GM12878 (cell line): ENCODE results near the gene TMEM163. TPM values are rescaled to one million over a fixed set of nuclear protein-coding genes. Genes with fewer than 3 reads are reported as not detected.

ENCODE experiments used
- ATAC-seq: fragments of 200-7000 bp; cut with Tn5 transposase; 3 replicates; pipeline ENCODE4 v1.9.1; 2020; ENCODE audit warnings: mild to moderate bottlenecking, moderate library complexity
- BruUV-seq: library from RNA; stranded (reverse); fragments of 400-500 nt; replicated peaks from 2 replicates; lab custom pipeline; 2021; lab: Mats Ljungman, UMichigan
- CTCF ChIA-PET: fragments of 300-600 bp; sonication (Branson Sonifier 250); formaldehyde crosslinking; extraction: SDS; loops from one replicate; lab custom pipeline; 2021; ENCODE audit warnings: inconsistent platforms; lab: Yijun Ruan, JAX
- POLR2A ChIA-PET: fragments of 350-600 bp; formaldehyde crosslinking; extraction: SDS; loops from one replicate; lab custom pipeline; 2021; ENCODE audit warnings: inconsistent platforms; lab: Charles Lee
- RAD21 ChIA-PET: fragments of 300-600 bp; sonication (Branson Sonifier 250); formaldehyde crosslinking; loops from one replicate; lab custom pipeline; 2023; ENCODE audit warnings: antibody characterized with exemption; ENCODE audit not compliant: unreplicated experiment; lab: Charles Lee
- SMC1A ChIA-PET: fragments of 300-600 bp; sonication (Branson Sonifier 250); formaldehyde crosslinking; loops from one replicate; lab custom pipeline; 2023; ENCODE audit not compliant: unreplicated experiment, uncharacterized antibody; lab: Charles Lee
- DNase-seq: peaks from one replicate; pipeline ENCODE4 v3.0.0-alpha.2; 2011; ENCODE audit warnings: low read depth, low spot score
- FAIRE-seq: peaks from 3 replicates; lab custom pipeline; 2011; peaks lifted over from hg19 to GRCh38; lab: Jason Lieb, UNC
- H2AFZ ChIP-seq: 2 replicates; pipeline ENCODE4 v1.6.0; 2011; ENCODE audit warnings: low read depth, low read length, control low read depth; ENCODE audit not compliant: control insufficient read depth
- H3K27ac ChIP-seq: 2 replicates; pipeline ENCODE4 v1.5.1; 2011; ENCODE audit warnings: control low read depth; ENCODE audit not compliant: control insufficient read depth, insufficient read depth
- H3K27me3 ChIP-seq, 2 experiments: replicated peaks in 1 of 2; 2 replicates each; pipeline versions ENCODE4 v1.6.0 to v1.6.1; 2011; ENCODE audit warnings: low read length in 1 of 2; ENCODE audit not compliant: control insufficient read depth in 2 of 2, insufficient read depth in 2 of 2
- H3K36me3 ChIP-seq, 2 experiments: 2 replicates each; pipeline ENCODE4 v1.5.1; 2011; ENCODE audit warnings: low read length in 1 of 2; ENCODE audit not compliant: control insufficient read depth in 2 of 2, insufficient read depth in 2 of 2
- H3K4me1 ChIP-seq: 2 replicates; pipeline ENCODE4 v1.6.1; 2011; ENCODE audit warnings: mild to moderate bottlenecking, low read length, moderate library complexity, mixed read lengths; ENCODE audit not compliant: control insufficient read depth, insufficient read depth
- H3K4me2 ChIP-seq: 2 replicates; pipeline ENCODE4 v1.6.0; 2011; ENCODE audit warnings: control low read depth; ENCODE audit not compliant: control insufficient read depth, insufficient read depth
- H3K4me3 ChIP-seq: fragments of 200-600 bp; sonication (generic); 2 replicates; pipeline ENCODE4 v1.5.1; 2016
- H3K79me2 ChIP-seq: 2 replicates; pipeline ENCODE4 v1.6.0; 2011; ENCODE audit warnings: low read length; ENCODE audit not compliant: control insufficient read depth, insufficient read depth
- H3K9ac ChIP-seq: 2 replicates; pipeline ENCODE4 v1.8.0; 2011; ENCODE audit warnings: low read length, control low read depth, mixed read lengths; ENCODE audit not compliant: control insufficient read depth, insufficient read depth
- H3K9me3 ChIP-seq: replicated peaks from 3 replicates; pipeline ENCODE4 v1.5.1; 2011; ENCODE audit warnings: mild to moderate bottlenecking, low read length; ENCODE audit not compliant: control insufficient read depth, insufficient read depth
- H4K20me1 ChIP-seq: 2 replicates; pipeline ENCODE4 v1.6.0; 2011; ENCODE audit not compliant: control insufficient read depth, insufficient read depth
- CHD1 ChIP-seq: IDR thresholded peaks from 2 replicates; pipeline ENCODE4 v1.6.1; 2012; ENCODE audit warnings: low read depth, low read length, improper control_type of control experiment
- CREB1 ChIP-seq: IDR thresholded peaks from 2 replicates; pipeline ENCODE4 v1.6.1; 2012; ENCODE audit warnings: low read depth, mild to moderate bottlenecking, inconsistent platforms
- E2F4 ChIP-seq: IDR thresholded peaks from 2 replicates; pipeline ENCODE4 v1.6.1; 2012; ENCODE audit warnings: low read depth, low read length, improper control_type of control experiment
- GABPA ChIP-seq: IDR thresholded peaks from 2 replicates; pipeline ENCODE4 v1.6.1; 2014; ENCODE audit warnings: antibody characterized with exemption, low read depth, mild to moderate bottlenecking, inconsistent platforms
- HDAC2 ChIP-seq: fragments of 200-600 bp; sonication (generic); IDR thresholded peaks from 2 replicates; pipeline ENCODE4 v1.6.1; 2017
- MEF2A ChIP-seq: IDR thresholded peaks from 2 replicates; pipeline ENCODE4 v1.6.1; 2011; ENCODE audit warnings: low read depth, mild to moderate bottlenecking, low read length, moderate library complexity; ENCODE audit not compliant: insufficient read depth
- MEF2B ChIP-seq: fragments of 450-650 bp; IDR thresholded peaks from 2 replicates; pipeline ENCODE4 v1.6.1; 2018; ENCODE audit warnings: mild to moderate bottlenecking, moderate library complexity; ENCODE audit not compliant: partially characterized antibody, poor library complexity, severe bottlenecking
- MTA2 ChIP-seq: fragments of 450-650 bp; IDR thresholded peaks from 2 replicates; pipeline ENCODE4 v1.6.1; 2016; ENCODE audit warnings: low read depth, mild to moderate bottlenecking, moderate library complexity
- NR2F1 ChIP-seq: fragments of 450-650 bp; conservative IDR thresholded peaks from 2 replicates; pipeline ENCODE4 v1.6.1; 2017; ENCODE audit warnings: mild to moderate bottlenecking
- NRF1 ChIP-seq: conservative IDR thresholded peaks from 2 replicates; pipeline ENCODE4 v1.6.1; 2011; ENCODE audit warnings: mild to moderate bottlenecking, low read depth, low read length, improper control_type of control experiment
- POLR2AphosphoS2 ChIP-seq: IDR thresholded peaks from 2 replicates; pipeline ENCODE4 v1.6.1; 2011; ENCODE audit warnings: low read depth, mild to moderate bottlenecking, low read length, improper control_type of control experiment, moderate library complexity
- POLR2AphosphoS5 ChIP-seq: IDR thresholded peaks from 2 replicates; pipeline ENCODE4 v1.6.1; 2011; ENCODE audit warnings: mild to moderate bottlenecking, low read length, inconsistent platforms
- RAD21 ChIP-seq: IDR thresholded peaks from 2 replicates; pipeline ENCODE4 v1.6.1; 2011; ENCODE audit warnings: mild to moderate bottlenecking, low read depth, low read length, moderate library complexity; ENCODE audit not compliant: insufficient read depth
- SP1 ChIP-seq: IDR thresholded peaks from one replicate; pipeline ENCODE4 v1.6.1; 2011; ENCODE audit warnings: low read depth, low read length
- SREBF2 ChIP-seq: IDR thresholded peaks from 2 replicates; pipeline ENCODE4 v1.6.1; 2012; ENCODE audit warnings: mild to moderate bottlenecking, low read length
- WRNIP1 ChIP-seq: IDR thresholded peaks from 2 replicates; pipeline ENCODE4 v1.6.1; 2011; ENCODE audit warnings: low read depth, low read length, improper control_type of control experiment, borderline replicate concordance
- ZNF217 ChIP-seq: fragments of 450-650 bp; IDR thresholded peaks from 2 replicates; pipeline ENCODE4 v1.6.1; 2017; ENCODE audit warnings: antibody characterized with exemption, mild to moderate bottlenecking
- ZNF622 ChIP-seq: fragments of 450-650 bp; IDR thresholded peaks from 2 replicates; pipeline ENCODE4 v1.6.1; 2017; ENCODE audit warnings: mild to moderate bottlenecking, inconsistent platforms
- WGBS: methylation state at CpG from one replicate; pipeline ENCODE4 v1.1.6; 2016; ENCODE audit warnings: low lambda C conversion rate; ENCODE audit not compliant: insufficient replicate concordance, insufficient coverage; ENCODE audit errors: missing lambda C conversion rate; 5-methylcytosine and 5-hydroxymethylcytosine counted together
- in situ Hi-C: fragments of 300-500 bp; cut with MboI; formaldehyde crosslinking; loops from 9 replicates; pipeline ENCODE4 v1.14.3; 2018; ENCODE audit warnings: mixed read lengths
- intact Hi-C: fragments of 100-400 bp; cut with micrococcal nuclease; formaldehyde crosslinking; loops from one replicate; pipeline ENCODE4 v1.14.2; 2022; ENCODE audit not compliant: unreplicated experiment
- polyA plus RNA-seq, 11 experiments: library from polyadenylated mRNA; depleted of rRNA in 4 of 11; unstranded in 6 of 11; stranded (reverse) in 5 of 11; fragments of >200 nt; fragmentation: Nextera tagmentation in 4 of 11; fragmentation: Illumina TruSeq in 1 of 11; extraction: Ambion mirVana in 4 of 11; extraction: Trizol in 1 of 11; gene quantifications; 1 replicate in 1 of 11; 2 replicates in 10 of 11; pipeline versions ENCODE4 v1.2.1 to v1.2.3, GENCODE V29; 2011 to 2016; ENCODE audit warnings: inconsistent platforms in 2 of 11, missing spikeins in 2 of 11, low read depth in 1 of 11
- total RNA-seq, 4 experiments: library from RNA; depleted of rRNA in 3 of 4; stranded (reverse); fragments of >200 nt in 3 of 4; fragmentation: Illumina TruSeq in 1 of 4; extraction: Trizol in 1 of 4; gene quantifications; 2 replicates each; pipeline versions ENCODE4 v1.2.1 to v1.2.3, GENCODE V29; 2013 to 2021
- TF ChIP-seq, protein P1 (sequence below): IDR thresholded peaks from 2 replicates; pipeline ENCODE4 v1.6.1; 2011; ENCODE audit warnings: borderline replicate concordance, low read depth, mild to moderate bottlenecking, moderate library complexity, mixed read lengths, low read length; ENCODE audit not compliant: insufficient read depth; ENCODE audit errors: extremely low read length

The TMEM163 gene
- total and polyA plus RNA-seq, 10 of the 15 experiments (the other 5 are each of a cell fraction or from before 2014, with no cell fraction given): 0.05 to 0.11 (median 0.07) TPM; not detected in 4

DNA sequence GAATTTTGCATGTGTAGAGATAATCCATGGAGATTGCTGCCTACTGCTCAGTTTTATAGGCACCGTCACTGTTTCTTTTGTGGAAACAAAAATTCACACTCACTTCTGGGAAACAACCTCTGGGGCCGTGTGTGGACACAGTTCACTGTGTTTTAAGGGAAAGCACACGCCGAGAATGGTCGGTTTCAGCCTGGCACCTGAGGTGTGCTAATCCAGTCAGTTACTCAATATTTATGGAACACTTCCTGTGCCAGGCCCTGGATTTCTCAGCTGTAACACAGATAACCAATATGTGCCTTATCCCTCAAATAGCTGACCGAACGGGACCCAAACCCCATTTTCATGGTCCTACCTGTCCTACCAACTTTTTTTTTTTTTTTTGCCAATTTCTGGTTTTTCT, 285.3 kb downstream of the TMEM163 start:
- no peak for FAIRE-seq
- intact Hi-C loops: no loop called here

DNA sequence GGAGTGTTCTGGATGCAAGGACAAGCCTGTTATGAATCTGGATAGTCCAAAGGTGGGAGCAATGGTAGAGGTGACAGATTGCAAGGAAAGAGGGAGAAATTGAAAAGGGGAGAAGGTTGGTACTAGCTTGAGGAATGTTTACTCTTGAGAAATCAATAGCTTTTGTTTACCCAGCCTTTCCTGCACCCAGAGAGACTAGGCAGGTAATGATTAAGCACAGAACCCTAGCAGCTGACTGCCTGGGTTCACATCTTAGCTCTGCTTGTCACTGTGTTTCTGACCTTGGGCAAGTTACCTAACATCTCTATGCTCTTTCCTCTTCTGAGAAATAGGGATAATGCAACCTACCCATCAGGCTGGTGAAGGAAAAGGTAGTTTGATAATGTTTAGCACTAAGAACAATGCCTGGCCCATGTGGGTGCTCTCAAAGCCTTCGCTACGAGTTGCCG, 286.3 kb downstream of the TMEM163 start:
- no peak for FAIRE-seq
- no TSS peak for BruUV-seq
- CTCF ChIA-PET: interaction anchor here (1.0 to 2.1 kb wide), 2 partner anchors 19 to 84 kb away, joined by 4 to 7 read pairs; no protein-coding TSS in a partner anchor
- TF ChIP-seq SP1: no peak
- TF ChIP-seq, protein P1, sequence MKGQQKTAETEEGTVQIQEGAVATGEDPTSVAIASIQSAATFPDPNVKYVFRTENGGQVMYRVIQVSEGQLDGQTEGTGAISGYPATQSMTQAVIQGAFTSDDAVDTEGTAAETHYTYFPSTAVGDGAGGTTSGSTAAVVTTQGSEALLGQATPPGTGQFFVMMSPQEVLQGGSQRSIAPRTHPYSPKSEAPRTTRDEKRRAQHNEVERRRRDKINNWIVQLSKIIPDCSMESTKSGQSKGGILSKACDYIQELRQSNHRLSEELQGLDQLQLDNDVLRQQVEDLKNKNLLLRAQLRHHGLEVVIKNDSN: no peak
- TF ChIP-seq POLR2AphosphoS2: no peak
- TF ChIP-seq CREB1: no peak
- TF ChIP-seq RAD21: no peak
- no peak for TF ChIP-seq POLR2AphosphoS5
- no peak for TF ChIP-seq NR2F1
- no peak for TF ChIP-seq E2F4
- no peak for TF ChIP-seq SREBF2
- no peak for TF ChIP-seq HDAC2
- no peak for TF ChIP-seq GABPA
- TF ChIP-seq MTA2: no peak
- no peak for TF ChIP-seq CHD1
- no peak for TF ChIP-seq ZNF217
- no peak for TF ChIP-seq MEF2A
- no peak for TF ChIP-seq NRF1

More for the DNA sequence above, 285.3 kb downstream of the TMEM163 start:
- no peaks in the 10 kb centered on the region for H3K27me3 ChIP-seq
- BruUV-seq: no TSS peak
- ATAC-seq (no peak), DNase-seq (no peak)
- no peak overlapping the region for H3K9ac ChIP-seq
- no peaks in the 10 kb centered on the region for H3K4me1 ChIP-seq
- ChIA-PET SMC1A (no interaction called here), RAD21 (no interaction called here), CTCF (interaction anchor here (1.7 kb wide), 1 partner anchor 17 kb away, joined by 7 read pairs; no protein-coding TSS in a partner anchor), POLR2A (no interaction called here)
- no peaks in the 10 kb centered on the region for H3K79me2 ChIP-seq
- no peaks in the 10 kb centered on the region for H3K9me3 ChIP-seq
- H3K4me3 ChIP-seq: no peak overlapping the region
- 97% methylated on average over 7 of the region's 7 CpGs for WGBS
- H3K4me2 ChIP-seq: no peak overlapping the region
- peaks cover 19 to 51% of the 10 kb centered on the region in 2 experiments for H3K36me3 ChIP-seq
- TF ChIP-seq MEF2B: no peak
- no peak for TF ChIP-seq WRNIP1
- no peak for TF ChIP-seq ZNF622
- H2AFZ ChIP-seq: no peak overlapping the region
- no peak overlapping the region for H3K27ac ChIP-seq
- no peaks in the 10 kb centered on the region for H4K20me1 ChIP-seq
- in situ Hi-C loops: no loop called here

More for the DNA sequence above, 286.3 kb downstream of the TMEM163 start:
- no peaks in the 10 kb centered on the region for H3K27me3 ChIP-seq
- in situ Hi-C loops (no loop called here), intact Hi-C loops (no loop called here)
- no peak overlapping the region for H3K27ac ChIP-seq
- no peak for ATAC-seq
- H3K79me2 ChIP-seq: no peaks in the 10 kb centered on the region
- no peak for DNase-seq
- H4K20me1 ChIP-seq: no peaks in the 10 kb centered on the region
- no peak overlapping the region for H3K9ac ChIP-seq
- ChIA-PET SMC1A (no interaction called here), RAD21 (interaction anchor here (1.1 kb wide), 1 partner anchor 314 kb away, joined by 3 read pairs; no protein-coding TSS in a partner anchor), POLR2A (no interaction called here)
- no peaks in the 10 kb centered on the region for H3K4me1 ChIP-seq
- WGBS: 96% methylated on average over 3 of the region's 3 CpGs
- no peak overlapping the region for H3K4me2 ChIP-seq
- no peak overlapping the region for H3K4me3 ChIP-seq
- H3K9me3 ChIP-seq: no peaks in the 10 kb centered on the region
- H2AFZ ChIP-seq: no peak overlapping the region
- H3K36me3 ChIP-seq: peaks cover 19 to 58% of the 10 kb centered on the region in 2 experiments
